Lung (tissue), 12 donors: ENCODE data around the gene ZNF148. TPM values are rescaled to one million over a fixed set of nuclear protein-coding genes. Genes with fewer than 3 reads are reported as not detected.

Source experiments
- ATAC-seq: fragments of 200-7000 bp; cut with Tn5 transposase; one replicate; pipeline ENCODE4 v1.9.1; 2020; ENCODE audit warnings: moderate number of reproducible peaks; ENCODE audit not compliant: insufficient read depth, low FRiP score
- DNase-seq, 3 donors: peaks; one replicate each; pipeline ENCODE4 v3.0.0-alpha.2; 2013 to 2017
- H3K27ac ChIP-seq, 2 donors: one replicate each; pipeline ENCODE4 v1.5.1; 2013; ENCODE audit warnings: mild to moderate bottlenecking in 2 of 2, moderate library complexity in 2 of 2, control low read depth in 1 of 2, inconsistent platforms in 1 of 2, low read depth in 1 of 2, low read length in 1 of 2
- H3K27me3 ChIP-seq, 3 donors: one replicate each; pipeline ENCODE4 v1.5.1; 2013; ENCODE audit warnings: low read length in 2 of 3; ENCODE audit not compliant: control insufficient read depth in 3 of 3, insufficient read depth in 3 of 3
- H3K36me3 ChIP-seq, 4 donors: one replicate each; pipeline ENCODE4 v1.5.1; 2013; ENCODE audit warnings: low read length in 4 of 4, mild to moderate bottlenecking in 1 of 4, moderate library complexity in 1 of 4; ENCODE audit not compliant: control insufficient read depth in 4 of 4, insufficient read depth in 4 of 4
- H3K4me1 ChIP-seq, 5 donors: one replicate each; pipeline ENCODE4 v1.5.1; 2013; ENCODE audit warnings: low read length in 5 of 5, mild to moderate bottlenecking in 2 of 5, moderate library complexity in 1 of 5; ENCODE audit not compliant: control insufficient read depth in 5 of 5, insufficient read depth in 5 of 5
- H3K4me3 ChIP-seq: one replicate; pipeline ENCODE4 v1.5.1; 2013; ENCODE audit warnings: mild to moderate bottlenecking, control low read depth, moderate library complexity
- H3K9ac ChIP-seq, 2 donors: one replicate each; pipeline ENCODE4 v1.5.1; 2013; ENCODE audit warnings: low read length in 2 of 2, control low read depth in 1 of 2; ENCODE audit not compliant: insufficient read depth in 1 of 2
- H3K9me3 ChIP-seq, 4 donors: one replicate each; pipeline ENCODE4 v1.5.1; 2013; ENCODE audit warnings: low read length in 3 of 4, mild to moderate bottlenecking in 1 of 4, moderate library complexity in 1 of 4; ENCODE audit not compliant: control insufficient read depth in 4 of 4, insufficient read depth in 3 of 4
- WGBS, 2 donors: extraction: QIAGEN DNeasy Blood & Tissue Kit; methylation state at CpG; one replicate each; pipeline ENCODE4 v1.1.7; 2013; 5-methylcytosine and 5-hydroxymethylcytosine counted together
- polyA plus RNA-seq, 2 donors: library from polyadenylated mRNA; stranded (reverse); fragments of 200-250 nt; gene quantifications; one replicate each; pipeline ENCODE4 v1.2.1, GENCODE V29; 2013
- total RNA-seq, 2 donors: library from RNA; depleted of rRNA in 1 of 2; stranded (reverse); fragments of >200 nt in 1 of 2; gene quantifications; one replicate each; pipeline ENCODE4 v1.2.1, GENCODE V29; 2014 to 2021
- TF ChIP-seq, protein P1 (sequence below): IDR thresholded peaks from 2 replicates; pipeline ENCODE4 v1.5.1; 2012; ENCODE audit warnings: mild to moderate bottlenecking; ENCODE audit errors: control extremely low read depth, extremely low read depth
- donor health status: control.
- donor health status: control.
- donor health status: Bipolar disorder and iron deficiency.
- donor health status: healthy.
- donor health status: DM: yes; HTN: yes; CAD: no.

ZNF148 gene
- total and polyA plus RNA-seq, 4 donors = 3.5 to 46.2 (median 20.4) TPM

GRCh38 chr3:125318871-125319270 lies 56.3 kb downstream of the ZNF148 start:
- DNase-seq (no peak), ATAC-seq (no peak)
- Histone ChIP-seq H3K4me1 (peaks cover 0 to 14% (median 0%) of the 10 kb centered on the region in 5 donors), H3K9ac (no peak overlapping the region), H3K4me3 (no peak overlapping the region), H3K27ac (no peak overlapping the region), H3K36me3 (peaks cover 0 to 6% (median 3%) of the 10 kb centered on the region in 4 donors), H3K9me3 (no peaks in the 10 kb centered on the region), H3K27me3 (no peaks in the 10 kb centered on the region)
- WGBS, 2 donors = 87 to 91% methylated on average over 4 of the region's 4 CpGs
- TF ChIP-seq, protein P1, sequence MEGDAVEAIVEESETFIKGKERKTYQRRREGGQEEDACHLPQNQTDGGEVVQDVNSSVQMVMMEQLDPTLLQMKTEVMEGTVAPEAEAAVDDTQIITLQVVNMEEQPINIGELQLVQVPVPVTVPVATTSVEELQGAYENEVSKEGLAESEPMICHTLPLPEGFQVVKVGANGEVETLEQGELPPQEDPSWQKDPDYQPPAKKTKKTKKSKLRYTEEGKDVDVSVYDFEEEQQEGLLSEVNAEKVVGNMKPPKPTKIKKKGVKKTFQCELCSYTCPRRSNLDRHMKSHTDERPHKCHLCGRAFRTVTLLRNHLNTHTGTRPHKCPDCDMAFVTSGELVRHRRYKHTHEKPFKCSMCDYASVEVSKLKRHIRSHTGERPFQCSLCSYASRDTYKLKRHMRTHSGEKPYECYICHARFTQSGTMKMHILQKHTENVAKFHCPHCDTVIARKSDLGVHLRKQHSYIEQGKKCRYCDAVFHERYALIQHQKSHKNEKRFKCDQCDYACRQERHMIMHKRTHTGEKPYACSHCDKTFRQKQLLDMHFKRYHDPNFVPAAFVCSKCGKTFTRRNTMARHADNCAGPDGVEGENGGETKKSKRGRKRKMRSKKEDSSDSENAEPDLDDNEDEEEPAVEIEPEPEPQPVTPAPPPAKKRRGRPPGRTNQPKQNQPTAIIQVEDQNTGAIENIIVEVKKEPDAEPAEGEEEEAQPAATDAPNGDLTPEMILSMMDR = no peak

DNA sequence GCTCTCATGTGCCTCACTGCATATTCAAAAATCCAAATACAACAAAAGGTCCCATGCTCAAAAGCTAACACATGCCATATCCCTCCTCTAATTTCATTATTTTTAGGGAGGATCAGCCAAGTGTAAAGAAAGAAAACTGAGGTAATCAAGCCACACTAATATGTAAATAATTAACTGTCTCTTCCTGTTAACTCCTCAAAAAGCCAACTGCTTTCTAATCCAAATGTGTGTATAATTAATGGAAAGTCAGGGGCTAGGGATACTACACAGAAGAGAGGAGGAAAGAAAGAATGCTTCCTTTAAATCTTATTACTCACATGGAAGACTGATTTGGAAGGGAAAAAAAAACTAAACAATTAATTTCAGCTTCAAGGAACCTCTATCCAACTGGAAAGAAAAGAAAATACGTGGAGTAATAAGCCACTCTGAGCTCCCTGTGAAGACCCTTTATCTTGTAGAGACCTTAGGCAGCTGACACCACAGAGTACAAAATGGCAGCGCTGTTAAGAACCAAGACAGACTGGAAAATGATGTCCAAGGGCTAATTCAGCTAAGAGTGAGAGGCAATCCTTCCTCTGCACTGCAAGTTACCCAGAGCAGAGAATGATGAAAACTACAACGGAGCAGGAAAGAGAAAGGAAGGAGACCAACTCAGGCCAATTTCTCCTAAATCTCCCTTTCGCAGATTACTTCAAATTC lies 56.8 kb downstream of the ZNF148 start:
- ATAC-seq (no peak), DNase-seq (no peak)
- no peak overlapping the region for H3K9ac ChIP-seq
- H3K27ac ChIP-seq = no peak overlapping the region
- H3K27me3 ChIP-seq = no peaks in the 10 kb centered on the region
- H3K4me1 ChIP-seq = peaks cover 0 to 14% (median 1%) of the 10 kb centered on the region in 5 donors
- no peaks in the 10 kb centered on the region for H3K9me3 ChIP-seq
- no peak overlapping the region for H3K4me3 ChIP-seq
- TF ChIP-seq, protein P1 = no peak
- peaks cover 0 to 8% (median 4%) of the 10 kb centered on the region in 4 donors for H3K36me3 ChIP-seq
- WGBS, 2 donors = 87% methylated on average over 4 of the region's 4 CpGs

DNA sequence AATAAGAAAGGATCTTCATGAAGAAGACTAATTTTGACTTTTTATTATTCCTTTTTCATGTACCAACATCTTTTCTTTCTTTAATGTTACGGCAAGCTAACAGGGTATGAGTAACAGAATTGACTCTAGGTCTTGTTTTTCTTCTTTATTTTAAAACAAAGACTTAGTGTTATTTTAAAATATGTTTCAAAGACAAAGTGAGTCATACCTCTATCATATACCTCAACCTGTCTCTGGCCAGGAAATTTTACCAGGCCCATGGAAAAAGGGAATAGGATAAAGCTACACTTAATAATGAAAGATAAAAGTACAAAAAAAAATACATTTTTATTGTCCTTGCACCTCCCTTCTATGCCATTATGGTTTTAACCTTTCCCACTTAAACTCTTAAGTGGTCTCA lies 57.4 kb downstream of the ZNF148 start:
- Histone ChIP-seq H3K4me3 (no peak overlapping the region), H3K9me3 (no peaks in the 10 kb centered on the region), H3K27me3 (no peaks in the 10 kb centered on the region), H3K9ac (no peak overlapping the region), H3K27ac (no peak overlapping the region), H3K4me1 (peaks cover 0 to 13% (median 3%) of the 10 kb centered on the region in 5 donors), H3K36me3 (peaks cover 0 to 9% (median 5%) of the 10 kb centered on the region in 4 donors)
- ATAC-seq (no peak), DNase-seq (no peak)
- TF ChIP-seq, protein P1 = no peak
- 95 to 97% methylated on average over 1 of the region's 1 CpG for WGBS, 2 donors
